Activated CD4-positive, alpha-beta T cell treated with anti-CD3 and anti-CD28 coated beads for 4 hours (primary cell): ENCODE measurements around the gene RHBDD1.

Source experiments
- DNase-seq, 2 donors: peaks; one replicate each; pipeline ENCODE4 v3.0.0-alpha.2; 2020

The RHBDD1 gene

GRCh38 chr2:226847090-226847489 is 11.2 kb downstream of the RHBDD1 start:
- DNase-seq = no peak

- DNase-seq = no peak
Observed at GRCh38 chr2:226847511-226847910, 11.7 kb downstream of the RHBDD1 start.

GRCh38 chr2:226849349-226849748 is 13.5 kb downstream of the RHBDD1 start:
- no peak for DNase-seq

- DNase-seq = no peak
Observed at GRCh38 chr2:226850024-226850423, 14.2 kb downstream of the RHBDD1 start.

GRCh38 chr2:226855787-226856186 is 19.9 kb downstream of the RHBDD1 start:
- no peak for DNase-seq

- no peak for DNase-seq
Observed at GRCh38 chr2:226860087-226860486, 24.2 kb downstream of the RHBDD1 start.

- DNase-seq = no peak
Observed at GRCh38 chr2:226862623-226863022, 26.8 kb downstream of the RHBDD1 start.

- no peak for DNase-seq
Observed at GRCh38 chr2:226865273-226865672, 29.4 kb downstream of the RHBDD1 start.

- no peak for DNase-seq
Observed at GRCh38 chr2:226865710-226866109, 29.9 kb downstream of the RHBDD1 start.

GRCh38 chr2:226868331-226869162 is 32.7 kb downstream of the RHBDD1 start:
- no peak for DNase-seq

- DNase-seq = no peak
Observed at GRCh38 chr2:226869371-226869770, 33.5 kb downstream of the RHBDD1 start.

GRCh38 chr2:226873051-226873620 is 37.3 kb downstream of the RHBDD1 start:
- DNase-seq = no peak

GRCh38 chr2:226873826-226874225 is 38.0 kb downstream of the RHBDD1 start:
- no peak for DNase-seq

- no peak for DNase-seq
Observed at GRCh38 chr2:226874749-226875148, 38.9 kb downstream of the RHBDD1 start.

GRCh38 chr2:226875438-226876225 is 39.8 kb downstream of the RHBDD1 start:
- no peak for DNase-seq

- no peak for DNase-seq
Observed at GRCh38 chr2:226877491-226877890, 41.6 kb downstream of the RHBDD1 start.

GRCh38 chr2:226881287-226881686 is 45.4 kb downstream of the RHBDD1 start:
- no peak for DNase-seq

GRCh38 chr2:226882606-226883005 is 46.8 kb downstream of the RHBDD1 start:
- DNase-seq = no peak

GRCh38 chr2:226883296-226883795 is 47.5 kb downstream of the RHBDD1 start:
- no peak for DNase-seq

GRCh38 chr2:226884166-226884565 is 48.3 kb downstream of the RHBDD1 start:
- DNase-seq = no peak

GRCh38 chr2:226885769-226886435 is 50.0 kb downstream of the RHBDD1 start:
- no peak for DNase-seq

GRCh38 chr2:226887940-226888339 is 52.1 kb downstream of the RHBDD1 start:
- no peak for DNase-seq

- DNase-seq = no peak
Observed at GRCh38 chr2:226888378-226888965, 52.6 kb downstream of the RHBDD1 start.
